Stimulated activated CD8-positive, alpha-beta memory T cell treated with anti-CD3 and anti-CD28 coated beads, Interleukin-15, amount 100 ng/mL, for 4 hours (primary cell): ENCODE measurements around the gene GATA3.

Experiments
- DNase-seq, 2 donors: peaks; one replicate each; pipeline ENCODE4 v3.0.0-alpha.2; 2020; ENCODE audit warnings: low read depth in 2 of 2

Gene GATA3

DNA sequence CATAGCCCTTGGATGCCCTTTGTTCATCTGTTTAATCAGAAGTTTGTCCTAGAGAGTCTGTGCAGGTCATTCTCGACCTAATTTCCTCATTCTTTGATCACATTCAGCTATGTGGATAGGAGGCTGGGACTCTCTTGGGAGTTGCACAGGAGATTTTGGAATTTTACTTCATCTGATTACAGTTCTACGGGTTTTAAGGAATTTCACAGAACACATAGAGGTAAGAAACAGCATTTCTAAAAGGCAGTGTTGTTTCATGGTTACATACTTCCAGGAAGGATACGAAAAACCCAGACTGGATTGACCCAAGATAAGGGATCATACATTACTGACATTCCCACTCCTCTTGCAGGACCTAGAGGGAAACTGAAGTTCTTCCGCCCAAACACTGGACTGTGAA lies 45.9 kb downstream of the GATA3 start:
- no peak for DNase-seq

DNA sequence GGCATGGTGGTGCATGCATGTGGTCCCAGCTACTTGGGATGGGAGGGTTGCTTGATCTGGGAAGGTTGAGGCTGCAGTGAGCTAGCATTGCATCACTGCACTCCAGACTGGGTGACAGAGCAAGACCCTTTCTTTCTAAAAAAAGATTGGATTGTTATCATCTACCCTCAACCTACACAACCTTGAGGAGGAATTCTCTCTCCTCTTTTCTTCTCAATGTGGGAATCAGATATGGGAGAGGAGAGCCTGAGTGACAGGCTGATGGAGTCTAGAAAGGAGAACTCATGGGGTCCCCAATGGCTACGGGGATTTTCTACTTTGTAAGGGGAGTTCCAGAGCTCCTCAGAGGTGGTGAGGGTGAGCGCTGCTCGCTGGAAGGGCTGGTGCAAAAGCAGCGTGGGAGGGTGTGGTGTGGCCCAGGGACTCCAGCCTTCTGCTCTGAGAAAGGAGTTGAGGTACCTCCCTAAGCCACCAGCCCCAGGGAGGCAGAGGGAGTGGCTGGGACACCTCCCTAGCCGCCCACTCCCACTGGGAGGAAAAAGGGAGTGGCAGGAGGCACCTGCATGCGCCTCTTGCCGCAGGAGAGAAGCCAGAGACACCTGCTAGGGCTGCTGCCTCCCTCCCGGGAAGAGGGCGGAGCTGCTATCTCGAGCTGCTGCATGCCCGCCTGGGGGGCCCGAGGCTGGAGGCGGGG lies 48.4 kb downstream of the GATA3 start:
- DNase-seq = no peak

DNA sequence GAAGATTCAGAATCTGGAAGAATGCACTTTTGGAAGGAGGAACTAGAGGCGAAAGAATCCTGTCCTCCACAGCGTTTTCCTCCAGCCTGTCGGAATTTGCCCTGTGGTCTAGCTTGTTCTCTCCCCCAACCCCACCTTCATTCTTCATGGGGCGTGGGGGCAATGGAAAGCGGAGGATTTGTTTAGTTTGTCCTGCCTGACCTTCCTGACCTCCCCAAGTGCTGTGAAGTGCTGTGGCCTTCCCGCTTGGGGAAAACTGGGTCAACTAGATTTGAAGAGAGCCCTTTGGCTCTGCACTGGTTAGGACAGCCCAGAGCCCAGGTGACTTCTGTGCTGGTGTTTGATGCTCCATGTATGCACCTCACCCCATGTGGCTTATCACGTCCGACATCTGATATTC lies 49.1 kb downstream of the GATA3 start:
- no peak for DNase-seq

DNA sequence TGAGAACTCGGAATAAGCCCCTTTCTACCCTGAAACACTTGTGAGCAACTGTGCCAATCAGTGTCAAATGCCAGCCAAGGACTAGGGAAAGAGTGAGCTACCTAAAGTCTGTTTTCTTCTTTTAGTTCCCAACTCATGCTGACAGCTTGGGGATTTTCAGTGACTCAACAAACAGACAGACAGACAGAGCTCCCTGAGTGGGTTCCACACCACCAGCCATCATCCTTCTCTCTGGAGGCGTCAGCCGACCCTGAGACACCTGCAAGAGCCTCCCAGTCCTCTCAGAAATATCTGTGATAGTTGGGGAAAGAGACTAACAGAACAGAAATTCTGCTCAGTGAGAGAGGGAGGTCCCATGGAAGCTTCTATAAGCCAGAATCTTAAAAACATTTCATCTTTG lies 49.5 kb downstream of the GATA3 start:
- no peak for DNase-seq

DNA sequence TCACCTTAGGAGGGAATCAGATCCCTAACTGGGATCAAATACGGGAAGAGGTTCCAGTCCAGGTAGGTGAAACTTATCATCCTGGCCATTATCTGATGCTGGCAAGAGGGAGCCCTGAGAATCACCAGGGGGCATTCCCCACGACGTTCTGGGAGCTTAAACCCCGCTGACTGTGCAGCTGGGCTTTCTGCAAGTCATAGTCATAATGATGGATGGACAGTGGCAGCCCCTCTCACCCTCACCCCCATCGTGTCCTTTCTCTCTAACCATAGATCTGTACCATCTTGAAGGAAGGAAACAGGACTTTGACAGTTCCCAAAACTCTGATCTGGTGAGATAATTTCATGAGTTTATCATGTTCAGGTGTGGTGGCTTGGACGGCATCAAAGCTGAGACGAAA lies 50.2 kb downstream of the GATA3 start:
- DNase-seq = no peak

DNA sequence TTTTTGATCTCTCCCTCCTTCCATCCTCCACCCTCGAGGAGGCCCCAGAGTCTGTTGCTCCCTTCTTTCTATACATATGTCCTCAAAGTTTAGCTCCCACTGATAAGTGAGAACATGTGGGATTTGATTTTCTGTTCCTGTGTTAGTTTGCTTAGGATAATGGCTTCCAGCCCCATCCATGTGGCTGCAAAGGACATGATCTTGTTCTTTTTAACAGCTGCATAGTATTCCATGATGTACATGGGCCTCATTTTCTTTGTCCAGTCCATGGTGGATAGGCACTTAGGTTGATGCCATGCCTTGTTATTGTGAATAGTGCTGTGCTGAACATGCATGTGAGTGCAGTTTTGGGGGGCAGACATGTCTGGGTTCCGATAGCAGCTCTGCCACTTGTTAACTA lies 51.4 kb downstream of the GATA3 start:
- DNase-seq = no peak

DNA sequence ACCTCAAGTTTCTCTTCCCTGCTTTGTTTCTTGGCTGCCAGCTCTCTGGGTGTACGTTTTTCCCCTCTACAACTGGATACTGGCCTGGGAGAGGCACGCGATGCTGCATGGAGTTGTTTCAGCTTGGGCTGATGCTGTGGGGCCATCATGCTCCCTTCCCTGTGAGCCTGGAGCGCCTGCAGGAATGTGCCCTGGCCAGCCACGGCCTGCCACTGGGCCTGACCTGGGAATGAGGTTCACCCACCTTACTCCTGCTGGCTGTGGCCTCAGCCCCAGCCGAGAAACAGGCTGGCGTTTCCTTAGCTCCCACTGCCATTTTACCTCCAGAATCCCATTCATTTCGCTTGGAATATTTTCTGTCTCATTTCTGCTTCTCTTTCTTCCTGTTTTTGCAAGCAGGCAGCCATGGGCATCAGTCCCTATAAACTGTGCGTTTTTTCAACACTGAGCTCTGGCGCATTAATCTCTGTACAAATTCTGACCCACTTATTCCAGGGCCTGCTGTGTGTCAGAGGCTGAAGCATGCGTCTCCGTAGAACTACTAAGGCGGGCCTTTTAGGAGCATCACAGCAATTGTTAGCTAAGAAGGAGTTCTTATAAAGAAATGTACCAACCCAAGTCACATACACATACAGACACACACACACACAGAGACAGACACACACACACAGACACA lies 57.9 kb downstream of the GATA3 start:
- DNase-seq = no peak

DNA sequence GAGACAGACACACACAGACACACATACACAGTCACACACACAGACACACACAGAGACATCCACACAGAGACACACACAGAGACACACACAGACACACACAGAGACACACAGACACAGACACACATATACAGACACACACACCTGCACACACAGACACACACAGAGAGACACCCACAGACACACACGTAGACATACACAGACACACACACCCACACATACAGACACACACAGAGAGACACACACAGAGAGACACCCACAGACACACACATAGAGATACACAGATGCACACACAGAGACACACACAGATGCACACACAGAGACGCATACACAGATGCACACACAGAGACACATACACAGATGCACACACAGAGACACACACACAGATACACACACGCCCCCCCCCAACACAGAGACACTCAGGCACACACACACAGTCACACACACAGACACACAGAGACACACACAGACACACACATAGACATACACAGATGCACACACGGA lies 58.5 kb downstream of the GATA3 start:
- no peak for DNase-seq

DNA sequence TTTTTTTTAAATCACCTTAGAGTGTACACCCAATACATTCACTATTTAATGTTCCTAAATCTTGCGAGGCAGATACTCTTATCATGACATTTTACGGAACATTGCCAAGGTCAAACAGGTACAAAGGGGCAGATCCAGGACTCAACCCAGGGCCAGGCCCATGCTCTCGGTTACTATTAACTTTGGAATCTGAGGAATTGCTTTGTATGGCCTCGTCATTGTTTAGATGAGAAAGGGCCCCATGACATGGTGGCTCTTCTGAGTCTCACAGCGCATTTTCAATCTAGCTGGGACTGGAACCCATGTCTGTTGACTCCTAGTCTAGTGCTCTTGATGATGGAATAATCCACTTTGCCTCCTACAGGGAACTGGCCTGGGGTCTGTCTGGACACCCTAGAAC lies 59.1 kb downstream of the GATA3 start:
- DNase-seq = no peak

DNA sequence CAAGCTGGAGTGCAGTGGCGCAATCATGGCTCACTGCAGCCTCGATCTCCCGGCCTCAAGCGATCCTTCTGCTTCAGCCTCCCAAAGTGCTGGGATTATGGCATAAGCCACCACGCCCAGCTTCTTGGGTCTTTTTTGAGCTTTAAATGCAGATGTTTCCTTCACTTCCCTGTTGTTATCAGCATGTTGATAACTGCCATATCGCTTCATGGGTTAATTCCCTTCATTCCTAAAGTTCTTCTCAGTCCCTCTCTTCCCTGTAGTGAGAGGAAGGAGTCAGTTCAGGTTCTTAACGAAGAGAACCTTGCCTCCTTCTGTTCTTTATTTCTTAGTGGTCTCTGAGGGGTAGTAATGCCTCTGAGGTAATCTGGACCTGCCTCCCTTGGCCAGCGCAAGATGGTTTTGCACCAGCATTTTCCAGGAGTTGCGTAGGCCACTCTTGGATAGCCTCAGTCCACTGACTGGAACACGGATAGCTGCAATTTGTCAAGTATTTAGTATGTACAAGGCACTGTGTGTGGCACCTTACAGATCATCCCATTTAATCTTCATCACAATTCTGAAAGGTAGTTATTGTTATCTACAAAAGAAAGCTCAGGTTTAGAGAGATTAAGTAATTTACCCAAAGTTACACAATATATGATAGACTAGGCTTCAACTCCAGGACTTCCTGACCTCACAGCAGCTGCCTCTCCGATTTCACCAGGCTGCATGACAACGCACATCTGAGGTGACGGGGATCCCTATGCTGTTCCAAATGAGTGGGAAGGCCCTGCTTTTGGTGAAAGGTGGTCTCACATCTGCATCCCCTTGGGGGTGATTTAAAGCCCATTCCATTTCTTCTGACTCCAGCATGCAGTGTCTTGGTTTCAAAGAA lies 60.5 kb downstream of the GATA3 start:
- no peak for DNase-seq

DNA sequence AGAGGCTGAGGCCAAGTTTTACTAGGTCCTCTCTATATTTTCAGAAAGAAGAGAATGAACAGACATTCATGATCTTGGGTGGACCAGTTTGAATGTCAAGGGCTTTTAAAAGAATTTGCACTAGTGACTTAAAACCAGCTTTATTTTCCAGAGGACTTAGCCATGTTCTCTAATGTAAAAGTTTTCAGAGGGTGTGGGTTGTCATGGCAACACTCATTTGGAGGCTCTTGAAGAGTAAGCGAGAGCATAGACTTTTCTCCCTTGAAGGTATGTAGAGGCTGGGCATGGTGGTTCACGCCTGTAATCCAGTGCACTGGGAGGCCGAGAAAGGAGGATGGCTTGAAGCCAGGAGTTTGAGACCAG lies 61.1 kb downstream of the GATA3 start:
- DNase-seq = no peak

DNA sequence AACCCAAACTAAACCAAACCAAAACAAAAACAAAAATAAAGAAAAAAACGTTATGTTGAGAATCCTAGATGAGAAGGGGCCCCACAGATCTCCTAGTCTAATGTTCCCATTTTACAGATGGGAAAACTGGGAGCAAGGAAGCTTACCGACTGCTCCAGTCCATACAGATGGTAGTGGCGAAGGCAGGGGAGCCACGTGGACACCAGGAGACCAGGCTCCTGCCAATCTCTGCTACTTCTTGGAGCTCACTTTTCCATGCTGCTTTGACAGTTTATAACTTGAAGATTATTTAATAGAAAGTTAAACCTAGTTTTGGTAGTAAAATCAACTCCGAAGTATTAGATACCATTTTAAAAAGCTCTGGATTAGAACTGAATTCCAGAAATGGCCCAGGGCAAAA lies 62.0 kb downstream of the GATA3 start:
- no peak for DNase-seq

DNA sequence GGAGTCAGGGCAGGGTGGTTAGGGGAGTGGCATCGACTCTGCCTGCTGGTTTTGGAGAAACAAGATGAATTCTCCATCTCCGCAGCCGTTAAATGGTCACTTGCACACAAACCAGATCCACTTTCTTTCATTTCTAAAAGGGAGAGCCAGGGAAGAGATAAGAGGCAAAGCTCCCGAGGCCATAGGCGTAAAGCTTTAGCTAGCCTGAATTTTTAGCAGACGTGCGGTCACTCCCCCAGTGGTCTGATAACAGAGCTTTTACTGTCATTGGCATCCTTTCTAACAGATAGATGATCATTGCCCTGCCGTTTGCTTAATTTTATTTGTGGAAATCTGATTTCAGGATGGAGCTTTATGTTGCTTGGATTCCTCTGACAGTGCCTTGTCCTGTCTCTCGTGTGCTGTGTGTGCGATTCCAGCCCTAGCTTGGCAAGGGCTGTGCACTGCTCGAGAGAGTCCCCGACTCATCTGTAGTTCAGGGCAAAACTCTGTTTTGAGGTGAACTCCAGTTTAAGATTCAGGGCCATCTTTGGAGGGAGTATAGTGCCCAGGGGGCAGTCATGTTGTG lies 62.5 kb downstream of the GATA3 start:
- no peak for DNase-seq

DNA sequence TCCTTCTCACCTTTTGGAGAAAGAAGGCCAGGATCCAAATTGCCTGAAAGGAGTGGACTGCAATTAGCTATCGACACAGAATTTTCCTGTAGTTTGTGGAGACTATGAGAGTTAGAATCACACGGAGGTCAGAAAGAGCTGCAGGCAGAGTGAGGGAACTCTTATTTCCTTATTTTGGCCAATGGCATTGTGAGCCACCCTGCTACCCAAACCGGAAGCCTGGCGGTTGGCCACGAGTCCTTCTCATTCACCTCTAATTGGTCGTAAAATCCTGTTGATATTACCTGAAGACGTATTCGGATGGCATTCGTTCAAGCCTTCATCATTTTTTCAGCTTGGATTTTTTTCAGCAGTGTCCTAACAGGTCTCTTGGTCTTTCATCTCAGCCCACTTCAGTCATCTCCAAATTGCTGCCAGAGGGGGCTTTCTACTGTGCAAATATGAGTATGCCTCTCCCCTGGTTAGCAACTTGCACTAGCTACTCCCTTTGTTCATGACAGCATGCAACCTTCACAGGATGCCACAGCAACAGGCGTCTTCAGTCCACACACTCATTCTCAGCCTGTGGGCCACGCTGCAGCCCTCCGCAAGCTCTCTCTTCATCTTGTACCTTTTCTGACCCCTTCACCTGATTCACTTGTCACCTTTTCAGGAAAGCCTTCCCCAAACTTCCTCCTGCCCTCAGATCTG lies 66.9 kb downstream of the GATA3 start:
- DNase-seq = no peak

DNA sequence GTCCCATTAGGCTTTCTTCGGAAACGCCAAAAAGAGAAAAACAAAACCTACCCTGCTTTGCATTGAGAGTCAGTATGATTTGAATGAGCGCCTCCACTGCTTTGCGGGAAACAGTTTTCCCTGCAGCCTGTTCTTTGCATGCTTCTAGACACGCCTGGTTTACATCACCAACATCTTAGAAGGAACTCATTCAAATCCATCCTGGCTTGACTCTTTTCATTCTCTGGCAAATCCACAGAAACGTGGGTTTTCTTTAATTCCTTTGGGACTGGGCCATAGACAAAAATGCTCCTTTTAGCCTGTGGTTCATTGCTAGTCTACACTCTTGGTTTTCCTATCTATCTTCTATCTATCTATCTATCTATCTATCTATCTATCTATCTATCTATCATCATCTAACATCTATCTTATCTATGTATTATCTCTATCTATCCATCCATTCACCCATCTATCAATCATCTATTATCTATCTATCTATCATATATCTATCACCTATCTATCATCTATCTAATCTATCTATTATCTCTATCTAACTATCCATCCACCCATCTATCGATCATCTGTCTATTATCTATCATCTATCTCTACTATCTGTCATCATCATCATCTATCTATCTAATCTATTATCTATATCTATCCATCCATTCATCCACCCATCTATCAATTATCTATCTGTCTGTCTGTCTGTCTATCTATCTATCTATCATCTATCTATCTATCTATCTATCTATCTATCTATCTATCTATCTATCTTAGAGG lies 68.3 kb downstream of the GATA3 start:
- no peak for DNase-seq

DNA sequence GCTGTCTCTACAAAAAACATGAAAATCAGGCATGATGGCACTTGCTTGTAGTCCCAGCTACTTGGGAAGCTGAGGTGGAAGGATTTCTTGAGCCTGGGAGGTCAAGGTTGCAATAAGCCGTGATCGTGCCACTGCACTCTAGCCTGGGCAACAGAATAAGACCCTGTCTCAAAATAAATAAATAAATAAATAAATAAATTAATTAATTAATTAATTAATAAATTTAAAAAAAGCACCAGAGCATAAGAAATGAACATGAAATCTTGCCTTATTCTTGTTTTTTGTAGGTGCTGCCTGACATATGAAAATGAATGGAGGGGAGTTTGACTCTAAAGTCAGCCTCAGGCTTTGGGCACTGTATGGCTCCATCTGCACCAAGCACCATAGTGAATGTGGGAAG lies 69.9 kb downstream of the GATA3 start:
- DNase-seq = no peak
